ENCODE data around the gene BOC. TPM values are rescaled to one million over a fixed set of nuclear protein-coding genes. Genes with fewer than 3 reads are reported as not detected.

The BOC gene
- total and polyA plus RNA-seq, 2 of the 8 experiments (the other 6 are each of a cell fraction or from before 2014, with no cell fraction given), result 6.9 to 9.3 TPM

- Histone ChIP-seq H3K23ac (ENCODE audit: insufficient read length) (no peak overlapping the region), H2BK120ac (replicated peaks; ENCODE audit: low read depth, low read length) (no peak overlapping the region), H4K20me1 (replicated peaks in 1 of 2; ENCODE audit: control insufficient read depth in 1 of 2, insufficient read depth in 2 of 2, low read length in 2 of 2) (peaks cover 0 to 2% of the 10 kb centered on the region in 2 experiments), H3K4me2 (ENCODE audit: insufficient read depth in 1 of 2, low read depth in 2 of 2, low read length in 2 of 2) (0 out of 4 replicates have a peak overlapping the region, but pooled peaks of 1 of the 2 experiments have one; percentile 16), H3K27me3 (replicated peaks in 1 of 4; ENCODE audit: control insufficient read depth in 3 of 4, extremely low read depth in 1 of 4, insufficient read depth in 3 of 4, low read length in 3 of 4) (no peaks in the 10 kb centered on the region), H3K4me3 (ENCODE audit: extremely low read depth in 1 of 4, insufficient read depth in 2 of 4, low read depth in 3 of 4, low read length in 4 of 4) (no peak overlapping the region), H3K4ac (replicated peaks; ENCODE audit: insufficient read length, low read depth, low read length) (no peak overlapping the region), H4K91ac (replicated peaks; ENCODE audit: insufficient read length, low read length) (no peak overlapping the region), H4K5ac (ENCODE audit: insufficient read length, low read depth, low read length) (no peak overlapping the region), H3K79me2 (ENCODE audit: control insufficient read depth in 1 of 2, insufficient read depth in 2 of 2, low read length in 2 of 2) (no peaks in the 10 kb centered on the region), H4K8ac (ENCODE audit: extremely low read depth, insufficient read depth, low read length) (no peak overlapping the region), H2BK12ac (ENCODE audit: low read depth, low read length) (no peak overlapping the region), H3K9me3 (ENCODE audit: insufficient read depth in 2 of 2, low read depth in 1 of 2, low read length in 1 of 2) (no peaks in the 10 kb centered on the region), H2BK20ac (ENCODE audit: low read length) (no peak overlapping the region), H3K18ac (ENCODE audit: extremely low read depth, low read length) (no peak overlapping the region), H3K9ac (replicated peaks in 1 of 4; ENCODE audit: extremely low read depth in 1 of 4, low read depth in 3 of 4, low read length in 3 of 4) (no peak overlapping the region), H3K36me3 (ENCODE audit: control insufficient read depth in 2 of 4, insufficient read depth in 4 of 4, low read length in 3 of 4) (peaks cover 0 to 7% (median 2%) of the 10 kb centered on the region in 4 experiments; a peak in 2 of 8 replicates), H2BK5ac (ENCODE audit: low read depth, low read length) (no peak overlapping the region), H3K23me2 (ENCODE audit: low read depth, low read length) (no peaks in the 10 kb centered on the region; the same call in 1 of the 2 replicates), H2AK5ac (ENCODE audit: low read depth, low read length) (no peak overlapping the region), H3K56ac (replicated peaks; ENCODE audit: insufficient read length, low read depth, low read length) (no peak overlapping the region), H2BK15ac (ENCODE audit: low read length) (no peak overlapping the region), H3K14ac (ENCODE audit: insufficient read length) (no peak overlapping the region), H3K79me1 (ENCODE audit: low read depth, low read length) (no peaks in the 10 kb centered on the region), H2AFZ (ENCODE audit: low read length) (no peak overlapping the region), H3K4me1 (replicated peaks in 1 of 4; ENCODE audit: control insufficient read depth in 3 of 4, insufficient read depth in 4 of 4, low read length in 3 of 4) (peaks cover 0 to 5% (median 4%) of the 10 kb centered on the region in 4 experiments; a peak in 4 of 7 replicates), H3K27ac (ENCODE audit: low read depth, low read length) (no peak overlapping the region)
- DNase-seq (ENCODE audit: low read depth in 1 of 2, low spot score in 2 of 2) (no peak), FAIRE-seq (no peak)
- TF ChIP-seq CTBP2 (IDR thresholded peaks at IDR 0.05; ENCODE audit: borderline replicate concordance, insufficient read depth, insufficient read length, low read length), result no peak
- no peak for TF ChIP-seq SP2 (IDR thresholded peaks at IDR 0.05; ENCODE audit: low read length)
- TF ChIP-seq ASH2L (IDR thresholded peaks at IDR 0.05; ENCODE audit: low read length), result no peak
- TF ChIP-seq, protein P1, sequence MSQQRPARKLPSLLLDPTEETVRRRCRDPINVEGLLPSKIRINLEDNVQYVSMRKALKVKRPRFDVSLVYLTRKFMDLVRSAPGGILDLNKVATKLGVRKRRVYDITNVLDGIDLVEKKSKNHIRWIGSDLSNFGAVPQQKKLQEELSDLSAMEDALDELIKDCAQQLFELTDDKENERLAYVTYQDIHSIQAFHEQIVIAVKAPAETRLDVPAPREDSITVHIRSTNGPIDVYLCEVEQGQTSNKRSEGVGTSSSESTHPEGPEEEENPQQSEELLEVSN (IDR thresholded peaks at IDR 0.05), result no peak
- TF ChIP-seq CBX8 (IDR thresholded peaks at IDR 0.05; ENCODE audit: borderline replicate concordance, low read depth, low read length), result no peak
- TF ChIP-seq RAD21 (IDR thresholded peaks at IDR 0.05 in 1 of 2, conservative IDR thresholded peaks at IDR 0.05 in 1 of 2; ENCODE audit: low read depth in 2 of 2, low read length in 2 of 2), result no peak
- no peak for TF ChIP-seq KDM4A (IDR thresholded peaks at IDR 0.05; ENCODE audit: low read depth, low read length, severe bottlenecking)
- TF ChIP-seq RBBP5 (IDR thresholded peaks at IDR 0.05; ENCODE audit: borderline replicate concordance, low read depth, low read length), result no peak
- TF ChIP-seq BRCA1 (IDR thresholded peaks at IDR 0.05; ENCODE audit: low read depth, low read length), result no peak
- 84% methylated on average over 3 of the region's 3 CpGs; no CpG with 5 or more reads in 1 of the 2 experiments for WGBS, 2 experiments (ENCODE audit: extremely low coverage in 1 of 2, insufficient coverage in 1 of 2, insufficient read length in 1 of 2, insufficient replicate concordance in 2 of 2, low coverage in 1 of 2, low lambda C conversion rate in 2 of 2, missing lambda C conversion rate in 1 of 2)
- CTCF ChIA-PET (ENCODE audit: partially characterized antibody), result interaction anchor here (1.0 kb wide), 2 partner anchors 54 to 117 kb away, joined by 3 to 5 read pairs; no protein-coding TSS in a partner anchor
- POLR2A ChIA-PET (ENCODE audit: partially characterized antibody), result no interaction called here
These were observed 42.3 kb downstream of the BOC start for GRCh38 chr3:113253702-113254101.
